Gastrocnemius medialis (tissue), 4 donors: ENCODE measurements around the gene MYT1.

Experiments used
- CTCF ChIP-seq, 5 experiments: fragments of 450-650 bp in 3 of 5; fragments of 200-600 bp in 2 of 5; sonication (generic) in 2 of 5; IDR thresholded peaks in 4 of 5; conservative IDR thresholded peaks in 1 of 5; 1 replicate in 4 of 5; 2 replicates in 1 of 5; pipeline ENCODE4 v1.5.1; 2016 to 2019; ENCODE audit warnings: antibody characterized with exemption in 5 of 5, mild to moderate bottlenecking in 3 of 5, moderate library complexity in 3 of 5
- POLR2A ChIP-seq, 2 donors: fragments of 450-650 bp; IDR thresholded peaks; one replicate each; pipeline ENCODE4 v1.6.1; 2017; ENCODE audit warnings: antibody characterized with exemption in 2 of 2, mild to moderate bottlenecking in 2 of 2, moderate library complexity in 2 of 2

GRCh38 chr20:64159711-64160110 is 4.5 kb upstream of the MYT1 start:
- TF ChIP-seq CTCF (IDR thresholded peaks at IDR 0.05 in 4 of 5, conservative IDR thresholded peaks at IDR 0.05 in 1 of 5): no peak
- no peak for TF ChIP-seq POLR2A (IDR thresholded peaks at IDR 0.05)
